Endothelial cell of umbilical vein (primary cell): ENCODE data around the gene LCE1D. TPM values are rescaled to one million over a fixed set of nuclear protein-coding genes. Genes with fewer than 3 reads are reported as not detected.

ENCODE experiments used
- BruUV-seq: library from RNA; stranded (reverse); fragments of 400-500 nt; replicated peaks from 2 replicates; lab custom pipeline; 2021; lab: Mats Ljungman, UMichigan
- CTCF ChIA-PET: fragments of 300-600, 350-600 bp; sonication (Branson Sonifier 250); formaldehyde crosslinking; loops from one replicate; lab custom pipeline; 2021; ENCODE audit warnings: antibody characterized with exemption, inconsistent platforms; lab: Charles Lee
- POLR2A ChIA-PET: fragments of 300-600, 350-600 bp; sonication (Branson Sonifier 250); formaldehyde crosslinking; loops from one replicate; lab custom pipeline; 2021; ENCODE audit warnings: antibody characterized with exemption, inconsistent platforms; lab: Charles Lee
- DNase-seq: peaks from one replicate; pipeline ENCODE4 v3.0.0-alpha.2; 2011; ENCODE audit warnings: low read depth, low spot score
- FAIRE-seq: peaks from 2 replicates; lab custom pipeline; 2011; peaks lifted over from hg19 to GRCh38; lab: Jason Lieb, UNC
- H2AFZ ChIP-seq: 2 replicates; pipeline ENCODE4 v1.6.0; 2012; ENCODE audit warnings: low read depth, low read length, control low read depth, inconsistent platforms
- H3K27ac ChIP-seq: 2 replicates; pipeline ENCODE4 v1.5.1; 2011; ENCODE audit warnings: low read depth, mild to moderate bottlenecking, control low read depth, low read length, moderate library complexity; ENCODE audit not compliant: insufficient read depth
- H3K27me3 ChIP-seq, 2 experiments: 2 replicates each; pipeline versions ENCODE4 v1.6.0 to v1.6.1; 2011; ENCODE audit warnings: low read length in 2 of 2, mixed read lengths in 1 of 2; ENCODE audit not compliant: control insufficient read depth in 2 of 2, insufficient read depth in 2 of 2
- H3K36me3 ChIP-seq, 2 experiments: 2 replicates in 1 of 2; 3 replicates in 1 of 2; pipeline ENCODE4 v1.5.1; 2011; ENCODE audit warnings: low read length in 2 of 2, mild to moderate bottlenecking in 1 of 2, moderate library complexity in 1 of 2; ENCODE audit not compliant: control insufficient read depth in 2 of 2, insufficient read depth in 2 of 2; ENCODE audit errors: extremely low read depth in 1 of 2
- H3K4me1 ChIP-seq: 3 replicates; pipeline ENCODE4 v1.5.1; 2011; ENCODE audit warnings: mild to moderate bottlenecking, low read length; ENCODE audit not compliant: control insufficient read depth, insufficient read depth; ENCODE audit errors: extremely low read depth
- H3K4me2 ChIP-seq: 2 replicates; pipeline ENCODE4 v1.6.1; 2011; ENCODE audit warnings: low read length, control low read depth, mixed read lengths; ENCODE audit not compliant: insufficient read depth
- H3K4me3 ChIP-seq, 3 experiments: fragments of 200-600 bp in 1 of 3; sonication (generic), shearing (Covaris generic) in 1 of 3; replicated peaks in 1 of 3; 2 replicates each; pipeline ENCODE4 v1.5.1; 2011 to 2016; ENCODE audit warnings: control low read depth in 3 of 3, low read length in 3 of 3, mild to moderate bottlenecking in 2 of 3, inconsistent platforms in 1 of 3, low read depth in 1 of 3, moderate library complexity in 1 of 3; ENCODE audit not compliant: insufficient read depth in 1 of 3
- H3K79me2 ChIP-seq: 2 replicates; pipeline ENCODE4 v1.6.0; 2012; ENCODE audit warnings: low read length, inconsistent platforms; ENCODE audit not compliant: control insufficient read depth, insufficient read depth
- H3K9ac ChIP-seq: replicated peaks from 2 replicates; pipeline ENCODE3; 2011; ENCODE audit warnings: low read length, control low read depth; ENCODE audit not compliant: insufficient read depth; ENCODE audit errors: extremely low read depth
- H3K9me1 ChIP-seq: replicated peaks from 3 replicates; pipeline ENCODE4 v1.6.0; 2011; ENCODE audit warnings: mild to moderate bottlenecking, low read length; ENCODE audit not compliant: control insufficient read depth, insufficient read depth; ENCODE audit errors: extremely low read depth
- H3K9me3 ChIP-seq: replicated peaks from 2 replicates; pipeline ENCODE4 v1.5.1; 2012; ENCODE audit warnings: low read length, inconsistent platforms; ENCODE audit not compliant: control insufficient read depth, insufficient read depth
- H4K20me1 ChIP-seq: replicated peaks from 2 replicates; pipeline ENCODE3; 2011; ENCODE audit warnings: mild to moderate bottlenecking, low read length; ENCODE audit not compliant: control insufficient read depth, insufficient read depth; ENCODE audit errors: extremely low read depth
- CTCF ChIP-seq, 2 donors: IDR thresholded peaks; 1 replicate in 1 of 2; 2 replicates in 1 of 2; pipeline ENCODE4 v1.5.1; 2011; ENCODE audit warnings: low read length in 2 of 2, mild to moderate bottlenecking in 2 of 2, moderate library complexity in 2 of 2, control low read depth in 1 of 2, inconsistent platforms in 1 of 2, low read depth in 1 of 2; ENCODE audit not compliant: insufficient read depth in 1 of 2; ENCODE audit errors: extremely low read depth in 1 of 2
- EZH2 ChIP-seq: IDR thresholded peaks from 2 replicates; pipeline ENCODE4 v1.6.1; 2012; ENCODE audit warnings: borderline replicate concordance, low read depth, mild to moderate bottlenecking, moderate library complexity, low read length, inconsistent platforms; ENCODE audit not compliant: severe bottlenecking
- FOS ChIP-seq: IDR thresholded peaks from 2 replicates; pipeline ENCODE4 v1.6.1; 2011; ENCODE audit warnings: mild to moderate bottlenecking, low read length, moderate library complexity, borderline replicate concordance; ENCODE audit not compliant: insufficient read depth
- GATA2 ChIP-seq: IDR thresholded peaks from 2 replicates; pipeline ENCODE4 v1.7.0; 2011; ENCODE audit warnings: low read depth, mild to moderate bottlenecking, moderate library complexity, mixed read lengths, low read length; ENCODE audit not compliant: insufficient read length, insufficient read depth
- JUN ChIP-seq: IDR thresholded peaks from 2 replicates; pipeline ENCODE4 v1.6.1; 2011; ENCODE audit warnings: borderline replicate concordance, low read depth; ENCODE audit not compliant: insufficient read length, insufficient read depth
- MAX ChIP-seq: IDR thresholded peaks from 2 replicates; pipeline ENCODE4 v1.6.1; 2011; ENCODE audit not compliant: insufficient read depth, insufficient read length
- MYC ChIP-seq: IDR thresholded peaks from one replicate; pipeline ENCODE4 v1.6.1; 2011; ENCODE audit warnings: mild to moderate bottlenecking, low read depth, low read length
- POLR2A ChIP-seq: IDR thresholded peaks from 2 replicates; pipeline ENCODE4 v1.6.1; 2012; ENCODE audit warnings: low read depth, mild to moderate bottlenecking, control low read depth, low read length
- POLR2AphosphoS5 ChIP-seq: IDR thresholded peaks from 2 replicates; pipeline ENCODE4 v1.6.1; 2012; ENCODE audit warnings: low read depth, mild to moderate bottlenecking, control low read depth, low read length, moderate library complexity; ENCODE audit not compliant: insufficient read depth
- dilution Hi-C: fragments of 300-500 bp; cut with MboI; formaldehyde crosslinking; loops from one replicate; pipeline ENCODE4 v1.15.0; 2019; ENCODE audit warnings: low sequenced_read_pairs; ENCODE audit not compliant: extremely low pct_ligation_motif_present
- intact Hi-C: fragments of 100-400 bp; cut with micrococcal nuclease; formaldehyde crosslinking; loops from one replicate; pipeline ENCODE4 v1.10.0; 2022
- polyA plus RNA-seq, 4 experiments: library from polyadenylated mRNA; depleted of rRNA in 3 of 4; stranded (reverse) in 3 of 4; unstranded in 1 of 4; fragments of >200 nt; gene quantifications; 2 replicates each; pipeline versions ENCODE4 v1.2.1 to v1.2.3, GENCODE V29; 2011 to 2012; ENCODE audit warnings: missing spikeins in 1 of 4
- total RNA-seq: library from RNA; stranded (reverse); gene quantifications from 2 replicates; pipeline ENCODE4 v1.2.3, GENCODE V29; 2021

Gene LCE1D
- total and polyA plus RNA-seq, 2 donors (not counting 3 experiments of a cell fraction or from before 2014, with no cell fraction given) = not detected

- dilution Hi-C loops = no loop called here
- H3K9ac ChIP-seq = no peak overlapping the region
- H2AFZ ChIP-seq = no peak overlapping the region
- H3K79me2 ChIP-seq = no peaks in the 10 kb centered on the region
- DNase-seq (no peak), FAIRE-seq (no peak)
- no peak overlapping the region for H3K4me2 ChIP-seq
- H3K27ac ChIP-seq = no peak overlapping the region
- intact Hi-C loops = no loop called here
- H3K4me3 ChIP-seq = no peak overlapping the region
- ChIA-PET CTCF (no interaction called here), POLR2A (no interaction called here)
- H3K36me3 ChIP-seq = no peaks in the 10 kb centered on the region
- H4K20me1 ChIP-seq = no peaks in the 10 kb centered on the region
- H3K9me1 ChIP-seq = no peaks in the 10 kb centered on the region
- no peaks in the 10 kb centered on the region for H3K9me3 ChIP-seq
- H3K27me3 ChIP-seq = no peaks in the 10 kb centered on the region
- no TSS peak for BruUV-seq
- H3K4me1 ChIP-seq = no peaks in the 10 kb centered on the region
- TF ChIP-seq FOS = peak; percentile 59
- no peak for TF ChIP-seq GATA2
Measured at GRCh38 chr1:152752225-152752624, 44.3 kb upstream of the LCE1D start.

GRCh38 chr1:152753586-152753985 lies 42.9 kb upstream of the LCE1D start:
- H3K79me2 ChIP-seq = no peaks in the 10 kb centered on the region
- TF ChIP-seq MYC = no peak
- no peak for TF ChIP-seq POLR2AphosphoS5
- no peak for TF ChIP-seq POLR2A
- no peak for TF ChIP-seq MAX
- no peak for TF ChIP-seq FOS
- no peak for TF ChIP-seq GATA2
- TF ChIP-seq JUN = no peak
- no peak for TF ChIP-seq CTCF (IDR thresholded peaks at IDR 0.05; ENCODE audit: extremely low read depth in 1 of 2, insufficient read depth in 1 of 2, low read depth in 1 of 2, low read length in 2 of 2)
- no peak for TF ChIP-seq EZH2
- no peak overlapping the region for H3K4me2 ChIP-seq
- no peaks in the 10 kb centered on the region for H3K36me3 ChIP-seq
- no peaks in the 10 kb centered on the region for H3K27me3 ChIP-seq
- H3K4me1 ChIP-seq = no peaks in the 10 kb centered on the region
- no peak overlapping the region for H3K9ac ChIP-seq
- no peak overlapping the region for H2AFZ ChIP-seq
- H3K27ac ChIP-seq = no peak overlapping the region
- no peak for FAIRE-seq
- intact Hi-C loops = no loop called here
- DNase-seq = no peak
- POLR2A ChIA-PET = no interaction called here
- no peak overlapping the region for H3K4me3 ChIP-seq
- dilution Hi-C loops = no loop called here
- no peaks in the 10 kb centered on the region for H3K9me1 ChIP-seq
- H3K9me3 ChIP-seq = no peaks in the 10 kb centered on the region
- CTCF ChIA-PET = no interaction called here
- BruUV-seq = no TSS peak
- no peaks in the 10 kb centered on the region for H4K20me1 ChIP-seq
